Activated CD8-positive, alpha-beta memory T cell treated with anti-CD3 and anti-CD28 coated beads, Interleukin-2, amount 50 U/mL, for 24 hours (primary cell): ENCODE measurements around the gene CCDC81.
A peak's percentile ranks its signal among the peaks of the same experiment; 100 is the strongest.

Source experiments
- DNase-seq: peaks from one replicate; pipeline ENCODE4 v3.0.0-alpha.2; 2020; ENCODE audit errors: extremely low read depth

CCDC81 gene

DNA sequence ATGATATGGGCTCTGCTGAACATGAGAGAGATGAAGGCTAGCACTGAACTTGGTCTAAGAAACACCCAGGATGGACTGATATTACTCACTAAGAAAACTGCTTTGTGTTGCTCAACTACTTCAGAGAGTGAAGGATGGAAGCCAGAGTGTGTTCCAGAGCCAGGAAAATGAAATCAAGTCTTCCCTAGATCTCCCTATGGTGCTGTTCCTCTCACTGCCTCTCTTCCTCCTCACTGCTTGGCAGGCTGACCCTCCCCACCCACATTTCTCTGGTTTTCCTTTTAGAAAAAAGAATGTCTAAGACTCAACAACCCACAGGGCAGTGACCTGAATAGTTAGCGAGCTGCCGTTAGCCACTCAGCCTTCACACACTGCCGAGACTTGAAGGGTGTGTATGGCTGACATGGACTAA, 65.6 kb downstream of the CCDC81 start:
- no peak for DNase-seq

- DNase-seq: no peak
Measured at GRCh38 chr11:86440843-86441242, 66.2 kb downstream of the CCDC81 start.

GRCh38 chr11:86442420-86442819, 67.7 kb downstream of the CCDC81 start:
- DNase-seq: no peak

DNA sequence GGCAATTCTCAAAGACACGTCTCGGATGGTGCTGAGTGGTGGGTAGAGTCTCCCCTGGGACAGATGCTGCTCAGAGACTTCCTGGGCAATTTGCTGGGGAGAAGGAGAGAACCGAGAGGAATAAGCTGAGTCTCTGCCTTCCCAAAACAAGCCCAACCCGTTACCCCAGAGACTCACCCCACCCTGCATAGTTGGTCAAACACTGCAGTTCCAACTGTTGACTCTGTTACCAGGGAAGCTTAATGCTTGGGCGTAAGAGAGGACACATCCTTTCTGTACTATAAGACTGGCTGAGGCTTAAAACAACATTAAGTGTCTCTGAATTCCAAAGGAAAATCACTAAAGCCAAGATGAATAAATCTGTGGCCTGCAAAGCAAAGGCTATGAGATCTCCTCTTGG, 68.1 kb downstream of the CCDC81 start:
- DNase-seq: no peak

- no peak for DNase-seq
Measured at GRCh38 chr11:86443415-86443814, 68.7 kb downstream of the CCDC81 start.

GRCh38 chr11:86444981-86445380, 70.3 kb downstream of the CCDC81 start:
- DNase-seq: no peak

DNA sequence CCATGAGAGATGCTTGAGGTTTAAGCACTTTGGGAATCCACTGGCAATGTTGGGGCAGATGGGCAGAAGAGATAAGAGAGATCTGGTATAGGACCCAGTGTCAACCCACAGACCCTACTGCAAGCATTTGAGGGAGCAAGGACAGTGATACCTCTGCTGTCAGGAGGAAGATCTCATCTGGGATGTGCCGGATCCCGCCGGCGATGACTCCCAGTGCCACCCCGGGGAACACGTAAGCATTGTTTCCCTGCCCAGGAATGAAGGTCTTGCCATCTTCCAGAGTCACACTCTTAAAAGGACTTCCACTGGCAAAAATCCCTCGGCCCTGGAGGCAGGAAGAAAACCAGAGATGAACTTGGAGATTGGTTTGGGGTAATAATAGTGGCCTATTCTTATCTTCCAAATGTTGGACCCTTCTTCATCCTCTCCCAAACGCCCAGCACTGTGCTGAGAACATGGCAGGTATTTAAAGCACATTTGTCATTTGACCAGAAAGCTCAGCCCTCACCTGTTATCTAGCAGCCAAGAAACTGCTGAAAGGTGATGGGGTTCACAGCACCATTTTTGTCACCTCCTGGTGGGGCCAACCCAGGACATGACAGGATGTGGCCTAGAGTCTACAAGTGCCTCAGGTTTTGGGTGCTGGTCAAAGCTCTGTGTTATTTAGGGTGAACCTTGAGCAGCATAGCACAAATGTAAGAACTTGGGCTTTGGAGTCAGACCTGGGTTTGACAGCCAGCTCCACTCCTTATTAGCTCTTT, 71.7 kb downstream of the CCDC81 start:
- no peak for DNase-seq

GRCh38 chr11:86446924-86447285, 72.2 kb downstream of the CCDC81 start:
- DNase-seq: no peak

DNA sequence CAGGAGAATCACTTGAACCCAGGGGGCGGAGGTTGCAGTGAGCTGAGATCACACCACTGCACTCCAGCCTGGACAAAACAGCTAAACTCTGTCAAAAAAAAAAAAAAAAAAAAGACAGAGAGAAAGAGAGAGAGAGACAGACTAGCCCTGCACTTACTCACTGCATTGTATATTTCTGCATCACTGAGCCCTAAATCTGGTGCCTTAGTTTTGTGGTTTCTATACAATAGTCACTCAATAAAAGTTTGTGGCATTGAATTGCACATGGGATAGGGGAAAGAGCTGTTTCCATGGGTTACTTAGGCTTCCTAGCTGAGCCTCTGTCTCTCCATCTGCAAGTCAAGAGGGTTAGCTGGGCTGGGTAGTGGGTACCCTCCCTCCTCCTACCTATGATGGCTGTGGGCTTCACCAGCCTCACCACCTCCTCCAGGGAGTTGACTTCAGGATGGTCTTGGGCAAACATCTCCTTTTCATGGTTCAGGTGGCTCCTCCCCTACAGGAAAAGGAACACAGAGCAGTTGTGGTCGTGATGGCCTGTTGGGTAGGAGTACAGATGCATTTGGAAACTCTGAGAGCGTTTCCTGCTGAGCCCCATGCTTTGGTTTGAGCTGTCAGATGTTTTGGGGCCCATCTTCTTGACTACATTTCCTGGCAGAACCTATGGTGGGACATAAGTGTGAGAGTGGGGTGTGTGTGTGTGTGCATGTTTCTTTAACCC, 73.2 kb downstream of the CCDC81 start:
- no peak for DNase-seq

- no peak for DNase-seq
Measured at GRCh38 chr11:86449993-86450629, 75.4 kb downstream of the CCDC81 start.

DNA sequence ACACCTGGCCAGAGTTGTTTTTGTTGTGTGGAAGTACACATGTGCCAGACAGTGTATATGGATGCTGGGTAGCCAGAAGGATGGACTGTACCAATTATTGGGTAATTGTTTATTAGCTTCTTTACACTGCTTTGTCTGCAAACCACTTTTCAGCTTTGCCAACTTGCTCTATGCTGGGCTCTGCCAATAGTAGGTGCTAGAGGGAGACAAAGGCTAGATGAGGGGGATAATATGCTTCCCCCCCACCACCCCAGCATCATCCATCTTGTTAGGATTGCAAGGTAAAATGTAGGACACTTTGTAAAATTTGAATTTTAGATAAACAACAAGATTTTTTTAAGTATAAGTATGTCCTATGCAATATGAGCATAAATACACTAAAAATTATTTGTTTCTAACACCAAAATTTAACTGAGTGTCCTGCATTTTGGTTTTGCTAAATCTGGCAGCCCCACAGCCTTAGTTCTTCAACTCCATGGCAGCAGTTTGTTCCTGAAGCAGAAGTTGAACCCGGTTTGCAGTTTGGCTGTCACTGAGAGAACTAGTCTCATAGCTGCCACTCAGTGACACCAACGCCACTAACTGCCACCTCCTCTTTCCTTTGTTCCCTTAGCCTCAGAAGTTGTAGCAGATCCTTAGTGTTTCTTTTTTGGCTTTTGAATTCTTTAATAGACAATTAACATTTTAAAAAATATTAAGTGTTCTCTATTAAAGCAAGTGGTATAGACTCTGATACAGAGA, 78.8 kb downstream of the CCDC81 start:
- DNase-seq: no peak

DNA sequence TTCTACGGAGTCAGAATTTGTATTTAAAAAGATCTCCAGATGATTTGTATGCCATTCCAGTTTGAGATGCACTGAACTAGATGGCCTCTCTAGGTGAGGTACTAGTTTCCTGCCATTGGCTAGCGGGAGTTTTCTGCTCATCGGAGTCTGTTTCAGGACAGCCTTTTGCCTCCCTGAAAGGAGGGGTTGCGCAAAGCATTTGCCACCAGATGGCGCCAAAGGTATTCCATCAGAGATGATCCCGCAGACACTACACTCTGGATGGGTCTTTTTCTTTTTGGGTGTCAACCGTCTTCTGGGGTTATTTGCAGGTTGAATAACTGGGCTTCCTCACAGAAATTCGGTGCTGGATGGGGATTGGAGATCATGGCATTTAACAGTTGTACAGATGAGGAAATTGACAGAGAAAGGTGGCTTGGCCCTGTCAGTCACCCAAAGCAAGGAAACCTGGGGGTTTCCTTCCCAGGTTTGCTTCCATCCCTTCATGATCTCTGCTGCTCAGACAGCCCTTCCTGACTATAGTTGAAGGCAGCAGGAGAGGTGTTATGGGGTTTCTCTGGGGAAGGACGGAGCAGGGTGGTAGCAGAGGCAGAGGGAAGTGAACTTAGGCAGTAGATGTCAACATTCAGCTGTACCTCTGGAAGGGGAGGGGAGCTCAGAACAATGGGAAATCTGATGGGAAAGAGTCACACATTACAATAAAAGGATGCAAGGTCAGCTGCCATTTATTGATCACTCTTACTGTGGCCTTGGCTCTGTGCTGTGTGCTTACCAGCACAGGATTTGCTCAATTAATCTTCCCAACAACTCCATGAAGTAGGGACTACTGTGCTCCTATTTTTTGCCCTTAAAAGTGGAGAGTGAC, 81.6 kb downstream of the CCDC81 start:
- peak; percentile 64 for DNase-seq

- no peak for DNase-seq
Measured at GRCh38 chr11:86458294-86459001, 83.8 kb downstream of the CCDC81 start.

DNA sequence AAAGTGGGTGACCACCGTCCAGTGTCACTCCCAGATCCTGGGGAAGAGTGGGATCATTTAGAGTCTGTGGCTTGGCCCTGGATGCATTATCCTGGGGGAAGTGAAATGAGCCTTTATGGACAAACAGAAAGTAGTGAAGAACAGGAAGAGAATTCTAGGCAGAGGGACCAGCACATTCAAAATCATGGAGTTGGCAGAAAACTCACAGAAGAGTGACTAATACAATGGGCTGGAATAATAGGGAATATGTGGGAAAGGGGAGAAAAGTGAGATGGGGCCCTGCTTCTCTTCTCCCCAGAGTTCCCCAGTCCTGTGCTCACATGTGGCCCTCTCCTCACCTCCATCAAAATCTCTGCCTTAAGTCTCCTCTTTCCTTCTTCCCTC, 84.3 kb downstream of the CCDC81 start:
- no peak for DNase-seq

DNA sequence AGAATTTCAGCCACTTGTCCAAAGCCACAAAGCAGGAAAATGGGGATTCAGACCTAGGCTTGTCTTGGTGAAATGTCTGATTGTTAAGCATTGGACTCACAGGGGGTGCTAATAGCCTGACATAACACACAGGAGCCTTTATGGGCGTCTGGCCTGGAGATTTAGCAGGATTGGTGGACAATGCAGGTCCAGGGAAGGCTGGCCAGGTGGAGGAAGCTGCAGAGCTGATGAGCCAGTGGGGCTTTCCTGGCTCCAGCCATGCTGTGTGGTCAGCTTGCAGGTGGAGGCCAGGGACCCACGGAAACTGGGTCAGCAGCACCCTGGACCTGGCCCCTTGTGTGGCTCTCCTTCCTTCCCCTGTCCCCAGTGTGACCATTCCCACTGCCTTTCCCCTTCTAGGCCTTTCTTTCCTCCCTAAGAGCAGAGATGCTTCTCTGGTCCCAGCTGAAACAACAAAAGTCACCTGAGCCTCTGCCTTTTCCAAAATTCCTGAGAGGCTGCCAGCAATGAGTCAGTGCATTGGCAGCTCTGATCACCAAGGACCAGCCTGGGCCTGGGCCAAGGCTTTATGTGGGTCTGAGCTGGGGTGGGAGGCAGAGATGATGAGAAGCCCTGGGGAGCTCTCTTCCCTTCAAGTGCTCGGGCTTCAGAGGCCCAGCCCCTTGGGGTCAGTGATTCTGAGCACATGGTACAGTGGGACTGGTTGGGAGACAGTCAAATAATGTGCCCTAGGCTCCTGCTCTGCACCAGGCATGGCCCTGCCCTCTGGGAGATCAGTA, 85.2 kb downstream of the CCDC81 start:
- DNase-seq: no peak

DNA sequence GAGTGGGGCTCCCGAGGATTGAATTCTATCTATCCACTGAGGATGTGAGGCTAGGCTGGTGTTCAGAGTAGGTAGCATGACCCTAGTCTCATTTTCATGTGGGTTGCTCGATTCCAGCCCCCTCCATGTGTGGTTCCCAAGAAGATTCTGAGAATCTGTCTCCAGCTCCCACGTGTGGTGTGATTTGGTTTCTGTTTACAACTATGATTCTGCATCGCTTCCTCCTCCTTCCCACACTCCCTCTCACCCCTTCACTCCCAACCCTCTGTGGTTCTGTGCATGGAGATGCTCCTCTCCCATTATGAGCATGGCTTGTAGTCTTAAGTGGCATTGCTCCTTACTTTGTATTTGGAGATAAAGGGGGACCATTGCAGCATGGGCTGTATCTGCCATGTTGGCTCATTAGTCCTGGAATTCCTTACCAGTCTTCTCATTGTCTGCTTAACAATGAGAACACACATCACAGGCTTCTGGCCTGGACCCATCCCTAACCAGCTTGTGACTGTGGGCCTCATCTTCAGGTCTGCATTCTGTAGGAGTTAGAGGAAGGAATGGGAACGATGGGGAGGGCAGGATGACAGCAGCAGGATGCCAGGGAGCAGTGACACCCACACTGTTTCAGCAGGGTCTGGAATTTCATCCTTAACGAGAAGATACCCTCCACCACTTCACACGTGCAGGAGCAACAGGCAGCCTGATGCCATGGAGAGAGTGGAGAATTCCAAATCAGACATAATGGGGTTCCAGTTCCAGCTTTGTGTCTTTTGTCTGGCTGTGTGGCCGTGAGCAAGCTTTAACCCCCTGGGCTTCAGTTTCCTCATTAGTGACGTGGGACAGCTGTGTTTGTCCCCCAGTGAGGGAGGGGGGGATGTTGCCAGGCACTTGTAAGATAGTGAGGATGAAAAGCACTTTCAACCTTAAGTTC, 86.0 kb downstream of the CCDC81 start:
- no peak for DNase-seq

DNA sequence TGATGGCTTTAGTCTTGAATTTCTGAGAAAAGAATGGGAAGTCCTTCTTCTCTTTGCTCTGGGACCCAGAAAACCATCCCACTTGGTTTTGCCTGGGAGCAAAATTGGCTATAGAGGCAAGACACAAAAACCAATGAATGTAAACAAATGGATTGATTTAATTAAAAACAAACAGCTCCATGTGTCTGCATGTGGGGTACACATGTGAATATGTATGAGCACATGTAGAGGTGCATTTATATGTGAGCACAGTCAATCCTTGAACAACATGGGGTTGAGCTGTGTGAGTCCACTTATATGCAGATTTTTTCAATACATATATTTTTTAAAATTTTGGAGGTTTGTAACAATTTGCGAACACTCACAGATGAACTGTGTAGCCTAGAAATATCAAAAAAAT, 87.2 kb downstream of the CCDC81 start:
- DNase-seq: no peak

- DNase-seq: no peak
Measured at GRCh38 chr11:86463120-86463519, 88.4 kb downstream of the CCDC81 start.

DNA sequence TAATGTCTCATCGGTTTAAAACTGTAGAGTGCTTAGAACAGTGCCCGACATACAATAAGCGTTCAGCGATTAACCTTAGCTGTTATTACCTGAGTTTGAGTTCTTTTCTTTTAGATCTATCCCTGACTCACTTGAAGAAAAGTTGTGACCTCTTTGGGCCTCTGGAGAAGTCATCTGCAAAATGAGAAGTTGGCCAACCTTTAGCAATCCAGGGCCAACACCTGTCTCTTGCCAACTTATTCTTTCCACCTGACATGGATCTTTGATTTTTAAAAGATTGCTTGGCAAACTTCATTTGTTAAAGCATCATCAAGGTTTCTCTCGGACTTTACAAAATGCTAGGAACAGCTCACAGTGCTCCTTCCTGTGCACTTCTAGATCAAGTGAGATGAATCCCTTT, 89.3 kb downstream of the CCDC81 start:
- no peak for DNase-seq
